Neural progenitor cell (in vitro differentiated cells): ENCODE data around the gene DPYD.

Experiments used
- CTCF ChIP-seq: fragments of 200-600 bp; sonication (generic); IDR thresholded peaks from 2 replicates; pipeline ENCODE4 v1.5.1; 2017; ENCODE audit warnings: antibody characterized with exemption, mild to moderate bottlenecking
- EZH2 ChIP-seq: fragments of 200-600 bp; sonication (generic); IDR thresholded peaks from 2 replicates; pipeline ENCODE4 v1.6.1; 2017; ENCODE audit warnings: antibody characterized with exemption, mild to moderate bottlenecking, moderate library complexity

- TF ChIP-seq CTCF = no peak
- no peak for TF ChIP-seq EZH2
Measured at GRCh38 chr1:97378596-97378995, 542.2 kb downstream of the DPYD start.
